HG03575 (cell line): ENCODE data around the gene FOXP1.

ENCODE experiments used
- ATAC-seq: cut with Tn5 transposase; IDR thresholded peaks from one replicate; pipeline ENCODE4 v1.9.1; 2021; ENCODE audit not compliant: unreplicated experiment, insufficient number of reproducible peaks, low FRiP score; ENCODE audit errors: extremely low read depth

Gene FOXP1

DNA sequence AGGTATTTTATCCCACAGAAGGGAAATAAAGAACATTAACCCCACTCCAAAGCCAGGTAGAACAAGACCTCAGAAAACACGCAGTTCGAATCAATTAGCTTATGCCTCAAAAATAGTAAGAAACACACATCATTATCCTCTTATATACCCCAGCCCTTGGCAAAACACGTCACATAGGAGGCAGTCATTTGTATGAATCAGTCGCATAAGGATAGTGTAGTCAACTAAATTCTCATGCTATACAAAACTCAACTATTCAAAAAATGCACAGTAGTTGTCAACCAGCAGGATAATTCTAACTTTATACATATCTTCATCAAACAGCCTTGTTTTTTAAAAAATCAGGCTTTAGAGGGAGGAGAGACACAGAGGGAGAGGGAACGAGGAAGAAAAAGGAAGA lies 298.4 kb downstream of the FOXP1 start:
- ATAC-seq, result no peak

DNA sequence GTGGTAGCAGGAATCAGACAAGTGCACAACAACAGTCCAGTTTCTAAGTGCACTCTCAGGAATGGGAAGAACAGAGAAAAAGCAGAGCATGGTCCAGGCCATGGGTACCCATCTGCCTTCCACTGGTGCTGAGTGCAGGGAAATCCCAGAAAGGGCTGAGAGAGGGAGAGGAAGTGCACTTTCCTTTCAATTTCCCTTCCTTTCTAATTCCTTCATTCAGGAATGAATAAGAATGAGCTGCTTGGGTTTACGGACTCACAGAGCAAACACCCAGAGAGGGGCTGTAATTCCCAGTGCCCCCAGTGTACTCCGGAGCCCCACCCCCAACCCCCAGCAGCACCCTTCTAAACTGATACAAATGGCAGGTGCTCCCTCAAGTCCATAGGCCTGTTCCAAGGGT lies 300.6 kb downstream of the FOXP1 start:
- ATAC-seq, result no peak

DNA sequence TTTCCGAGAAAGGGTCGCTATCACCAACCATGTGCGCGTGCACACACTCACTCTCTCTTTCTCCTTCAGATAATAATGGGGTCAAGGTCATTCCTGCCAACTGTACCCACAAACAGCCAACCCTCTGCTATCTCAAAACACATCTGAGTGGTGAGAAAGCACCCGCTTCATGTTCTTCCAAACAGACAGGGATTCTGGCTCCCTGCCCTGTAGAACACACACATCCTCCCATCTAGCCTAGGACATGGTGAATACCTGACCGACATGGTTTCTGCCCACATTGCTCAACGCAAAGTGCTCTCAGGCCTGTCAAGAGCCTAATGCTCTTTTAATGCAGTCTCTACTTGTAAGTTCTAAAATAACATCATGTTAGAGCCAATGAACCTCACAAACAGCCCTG lies 302.2 kb downstream of the FOXP1 start:
- no peak for ATAC-seq

DNA sequence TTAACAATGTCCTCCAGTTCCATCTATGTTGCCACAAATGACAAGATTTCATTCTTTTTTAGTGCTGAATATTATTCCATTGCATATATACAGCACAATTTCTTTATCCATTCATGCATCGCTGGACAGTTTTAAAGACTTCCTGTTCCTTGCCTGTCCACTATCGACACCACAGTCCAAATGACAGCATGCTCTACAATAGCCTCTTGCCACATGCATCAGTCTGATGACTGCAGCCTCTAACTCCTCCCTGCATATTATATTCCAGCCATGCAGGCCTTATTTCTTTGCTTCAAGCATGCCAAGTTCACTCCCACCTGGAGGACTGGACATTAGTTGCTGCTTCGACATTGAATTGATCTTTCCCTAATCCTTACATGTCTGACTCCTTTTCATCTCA lies 306.2 kb downstream of the FOXP1 start:
- ATAC-seq, result no peak

DNA sequence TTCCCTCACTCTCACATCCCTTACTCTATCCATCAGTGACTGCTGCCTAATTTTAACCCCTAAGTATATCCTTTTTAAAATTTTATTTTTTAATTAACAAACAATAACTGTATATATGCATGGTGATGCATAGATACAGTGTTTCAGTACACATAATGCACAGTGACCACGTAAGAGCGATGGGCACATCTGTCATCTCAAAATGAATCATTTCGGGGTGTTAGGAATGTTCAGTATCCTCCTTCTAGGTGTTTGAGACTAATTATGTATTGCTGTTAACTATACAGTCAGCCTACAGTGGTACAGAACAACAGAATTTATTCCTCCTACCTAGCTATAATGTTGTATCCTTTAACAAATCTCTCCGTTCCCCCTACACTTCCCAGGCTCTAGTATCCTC lies 307.0 kb downstream of the FOXP1 start:
- ATAC-seq, result no peak

DNA sequence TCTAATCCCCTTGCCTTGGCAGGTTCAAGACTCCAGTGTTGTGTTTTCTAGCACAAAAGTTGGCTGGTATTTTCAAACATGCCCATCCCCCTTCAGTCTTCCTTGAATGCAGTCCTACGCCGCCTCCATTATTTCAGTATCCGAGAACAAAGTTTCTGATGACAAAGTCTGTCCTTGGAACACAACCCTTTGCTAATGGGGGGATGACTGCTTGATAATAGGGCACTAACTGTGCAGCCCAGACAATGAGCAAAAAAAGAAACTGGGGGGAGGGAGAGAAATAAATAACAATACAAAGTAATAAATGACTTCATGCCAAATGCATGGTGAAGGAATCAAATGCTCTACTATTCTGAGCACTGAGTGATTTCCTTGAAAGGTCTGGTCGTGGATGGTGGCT lies 310.1 kb downstream of the FOXP1 start:
- ATAC-seq, result no peak

DNA sequence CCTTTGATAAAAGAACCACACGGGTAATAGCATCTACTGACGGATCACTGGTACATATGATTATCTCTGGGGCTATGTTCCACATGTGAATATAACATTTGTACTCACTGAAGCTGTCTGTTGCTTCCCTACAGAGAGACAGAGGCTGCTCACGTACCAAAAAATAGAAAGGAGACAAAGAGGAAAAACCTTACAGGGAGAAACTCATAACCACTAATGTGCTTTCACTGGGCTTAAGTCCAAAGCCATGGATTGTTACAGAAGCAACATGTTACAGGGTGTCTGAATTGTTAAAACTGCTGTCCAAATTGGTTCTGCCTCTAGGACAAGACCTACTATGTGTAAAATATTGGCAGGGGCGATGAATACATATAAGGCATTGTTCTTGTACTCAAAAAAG lies 311.9 kb downstream of the FOXP1 start:
- ATAC-seq, result no peak

DNA sequence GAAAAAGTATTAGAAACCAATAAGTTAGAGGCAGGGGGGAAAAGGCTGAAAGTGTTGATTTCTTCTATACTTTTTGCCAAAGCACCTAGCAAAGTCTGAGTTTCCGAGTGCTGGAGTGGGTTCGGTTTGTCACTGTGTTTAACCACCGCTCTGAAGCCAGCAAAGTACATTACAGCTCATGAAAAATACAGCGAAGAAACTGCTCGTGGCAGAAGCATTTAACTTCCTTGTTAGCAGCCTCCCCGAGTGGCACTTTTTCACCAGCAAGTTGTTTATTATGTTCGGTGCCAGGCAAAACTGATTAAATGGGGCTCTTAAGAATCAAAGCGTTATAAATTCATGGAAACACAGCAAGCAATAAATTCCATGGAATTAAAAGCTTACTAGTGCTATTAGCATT lies 313.6 kb downstream of the FOXP1 start:
- no peak for ATAC-seq

DNA sequence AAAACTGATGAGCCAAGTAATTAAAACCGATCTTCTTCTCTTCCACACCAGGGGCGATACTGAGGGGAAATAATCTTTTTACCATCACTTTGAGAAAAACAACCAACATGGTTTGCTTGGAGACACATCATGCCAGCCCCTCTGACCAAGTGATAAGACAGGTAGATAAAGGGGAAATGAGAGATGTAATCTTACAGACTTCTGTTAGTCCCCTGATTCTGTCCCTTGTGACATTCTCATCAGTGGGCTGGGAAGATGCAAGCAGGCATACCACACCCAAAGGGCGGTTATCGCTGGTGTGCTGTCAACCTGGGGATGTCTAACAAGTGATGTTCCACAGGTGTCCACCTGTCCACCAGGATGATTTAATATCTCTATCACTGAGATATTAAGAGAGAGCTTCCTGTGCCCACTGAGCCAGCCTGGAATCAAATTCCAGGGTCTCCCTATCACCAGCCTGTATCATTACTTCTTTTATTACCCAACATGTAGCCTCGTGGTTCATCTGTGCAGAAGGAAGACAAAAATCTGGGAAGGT lies 315.0 kb downstream of the FOXP1 start:
- ATAC-seq, result no peak

DNA sequence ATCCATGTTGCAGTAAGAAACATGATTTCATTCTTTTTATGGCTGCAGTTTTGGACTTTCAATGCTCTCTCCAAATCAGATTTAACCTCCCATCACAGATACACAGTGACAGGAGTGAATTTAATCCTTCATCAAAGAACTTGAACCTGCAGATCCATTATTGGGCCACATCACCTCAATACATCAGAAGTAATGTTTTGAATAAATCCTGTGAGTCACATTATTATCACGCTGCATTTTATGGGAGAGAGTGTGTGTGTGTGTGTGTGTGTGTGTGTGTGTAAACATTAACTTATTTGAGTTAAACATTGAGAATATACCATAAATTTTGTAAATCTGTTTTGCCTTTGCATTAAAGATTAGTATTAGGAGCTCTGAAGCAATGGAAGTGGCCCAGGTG lies 316.7 kb downstream of the FOXP1 start:
- no peak for ATAC-seq

DNA sequence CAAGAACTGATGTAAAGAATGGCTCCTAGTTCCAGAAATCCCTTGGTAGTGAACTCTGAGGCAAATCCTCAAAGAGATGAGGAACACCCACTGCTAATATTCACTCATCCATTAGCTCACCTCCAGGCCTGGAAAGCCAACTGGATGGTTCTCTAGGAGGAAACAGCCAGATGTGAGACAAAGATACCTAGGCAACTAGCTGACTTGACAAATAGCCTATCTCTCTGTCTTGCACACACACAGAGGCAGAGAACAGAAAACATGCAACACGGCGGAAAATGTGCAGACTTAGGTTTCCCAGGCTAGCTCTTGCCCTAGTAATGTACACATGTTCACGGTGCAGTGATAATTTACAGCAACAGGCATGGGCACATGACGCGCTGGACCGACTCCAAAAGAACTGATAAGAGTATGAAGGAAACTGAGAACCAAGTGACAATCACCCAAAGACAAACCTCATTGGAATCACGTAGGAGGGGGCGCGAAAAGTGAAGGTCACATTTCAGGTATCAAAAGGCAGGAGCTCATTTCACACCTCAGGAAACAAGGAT lies 318.1 kb downstream of the FOXP1 start:
- ATAC-seq, result no peak

DNA sequence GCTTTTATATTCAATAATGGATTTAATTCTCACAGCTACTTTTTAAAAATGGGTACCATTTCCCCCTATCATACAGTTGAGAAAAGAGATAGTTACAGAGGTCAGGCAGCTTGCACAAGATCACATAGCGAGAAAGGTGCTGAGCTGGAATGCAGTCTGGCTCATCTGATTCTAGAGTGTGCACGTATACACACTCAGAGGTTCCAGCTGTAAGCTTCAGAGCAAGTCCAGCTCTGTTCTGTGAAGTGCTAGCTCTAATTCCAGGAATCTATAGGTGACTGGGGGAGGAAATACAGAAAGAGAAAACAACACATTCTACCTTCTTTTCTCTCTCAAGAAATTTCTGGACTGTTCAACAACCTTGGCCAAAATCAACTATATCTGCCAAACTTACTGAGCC lies 318.7 kb downstream of the FOXP1 start:
- no peak for ATAC-seq

DNA sequence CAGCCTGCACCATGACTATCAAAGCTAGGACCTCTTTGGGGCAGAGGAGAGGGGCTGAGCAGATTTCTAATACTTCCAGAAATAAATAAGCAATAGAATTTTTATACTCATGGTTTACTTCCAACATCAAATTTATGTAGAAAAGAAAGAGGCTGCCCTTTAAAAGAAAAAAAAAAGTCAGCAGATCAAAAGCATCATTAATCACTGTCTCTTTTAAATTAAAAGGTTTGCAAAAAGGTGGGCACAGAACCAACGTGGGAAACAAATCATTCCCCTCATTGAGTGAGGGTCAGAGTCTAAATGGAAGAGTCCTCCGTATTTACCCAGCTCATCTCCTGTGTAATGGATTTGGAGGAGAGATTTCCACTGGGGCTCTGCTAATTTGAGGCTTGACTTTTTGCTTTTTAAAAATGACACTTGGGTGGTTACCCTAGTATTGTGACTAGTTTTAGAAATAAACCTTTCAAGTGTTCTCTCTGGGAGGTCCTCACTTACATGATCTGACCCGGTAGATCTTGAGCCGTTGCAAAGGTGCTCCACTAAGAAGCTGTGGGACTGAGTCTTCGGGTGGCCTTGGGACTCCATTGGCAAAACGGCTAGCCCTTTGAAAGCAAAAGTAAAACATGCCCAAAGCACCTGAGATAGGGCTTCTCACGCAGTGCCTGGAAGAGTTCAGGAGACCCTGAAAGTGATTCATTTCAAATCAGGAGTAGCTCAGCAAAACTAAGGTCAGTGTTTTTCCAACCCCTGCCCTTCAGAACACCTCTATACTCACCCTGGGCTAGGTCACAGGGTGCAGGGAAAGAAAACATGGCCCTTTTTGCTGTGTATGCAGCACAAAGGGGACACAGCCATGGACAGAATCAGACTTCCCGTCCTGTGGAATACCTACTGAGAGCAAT lies 320.9 kb downstream of the FOXP1 start:
- ATAC-seq, result no peak

DNA sequence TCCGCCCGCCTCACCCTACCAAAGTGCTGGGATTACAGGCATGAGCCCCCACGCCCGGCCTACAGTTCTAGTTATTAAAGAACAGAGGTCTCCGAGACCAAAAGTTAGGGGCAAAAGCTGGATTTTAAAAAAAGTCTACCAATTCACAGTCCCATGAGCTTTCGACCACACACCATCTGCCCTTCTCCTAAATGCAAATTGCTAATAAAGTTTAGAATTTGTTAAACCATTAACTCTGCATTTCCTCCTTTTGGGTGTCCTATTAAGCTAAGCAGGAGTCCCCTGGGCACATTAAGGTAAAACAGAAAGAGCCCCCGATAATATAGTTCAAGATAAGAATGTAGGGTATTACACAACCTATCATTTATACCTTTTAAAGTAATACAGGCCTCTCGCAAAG lies 322.7 kb downstream of the FOXP1 start:
- ATAC-seq, result no peak

DNA sequence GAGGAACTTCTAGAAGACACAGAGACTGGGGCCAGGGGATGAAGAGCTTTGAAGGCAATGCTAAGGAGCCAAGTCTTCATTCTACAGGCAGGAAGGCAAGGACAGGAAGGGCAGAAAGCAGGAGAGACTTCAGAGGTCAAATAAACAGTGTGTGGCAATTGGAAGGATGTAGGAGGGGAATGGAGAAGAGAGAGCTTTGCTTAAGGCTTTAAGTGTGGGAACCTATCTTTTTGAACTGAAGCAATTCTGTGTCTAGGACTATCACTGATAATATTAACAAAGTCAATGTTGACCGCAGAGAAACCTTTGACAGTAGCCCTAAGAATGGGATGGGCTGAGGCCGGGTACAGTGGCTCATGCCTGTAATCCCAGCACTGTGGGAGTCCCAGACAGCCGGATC lies 325.0 kb downstream of the FOXP1 start:
- no peak for ATAC-seq

DNA sequence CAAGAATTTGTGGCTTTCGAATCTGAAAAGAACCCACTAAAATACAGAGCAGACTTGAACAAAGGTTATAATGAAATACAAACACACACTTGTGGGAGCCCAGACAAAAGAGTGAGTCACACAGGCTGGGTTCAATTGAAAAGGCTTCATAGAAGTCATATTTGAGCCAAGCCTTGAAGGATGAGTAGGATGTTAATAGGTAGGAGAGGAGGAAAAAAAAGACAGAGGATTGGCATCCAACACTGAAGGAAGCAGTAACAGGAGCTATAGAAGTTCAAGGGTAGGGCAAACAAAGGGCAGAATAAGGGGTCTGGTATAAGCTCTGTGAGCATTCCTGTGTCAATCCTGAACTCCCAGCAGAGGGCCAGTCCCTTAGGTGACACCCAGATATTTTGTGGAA lies 325.4 kb downstream of the FOXP1 start:
- no peak for ATAC-seq

DNA sequence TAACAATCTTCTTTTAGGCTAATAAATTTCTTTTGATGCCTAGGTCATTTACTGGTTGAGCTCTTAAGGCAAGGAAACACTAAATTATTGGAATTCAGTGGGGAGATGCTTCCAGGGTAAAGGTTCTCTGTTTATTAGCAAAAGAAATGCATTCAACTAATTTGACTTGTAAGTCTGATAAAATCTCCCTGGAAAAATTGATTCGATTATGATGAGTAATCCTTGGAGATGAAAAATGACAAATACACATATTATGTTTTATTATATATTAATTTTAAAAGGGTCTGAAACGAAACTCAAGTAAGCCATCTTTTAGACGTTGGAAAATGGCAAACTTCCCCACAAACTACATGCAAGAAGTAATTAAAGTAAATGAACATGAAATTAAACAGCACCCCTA lies 328.0 kb downstream of the FOXP1 start:
- ATAC-seq, result no peak

DNA sequence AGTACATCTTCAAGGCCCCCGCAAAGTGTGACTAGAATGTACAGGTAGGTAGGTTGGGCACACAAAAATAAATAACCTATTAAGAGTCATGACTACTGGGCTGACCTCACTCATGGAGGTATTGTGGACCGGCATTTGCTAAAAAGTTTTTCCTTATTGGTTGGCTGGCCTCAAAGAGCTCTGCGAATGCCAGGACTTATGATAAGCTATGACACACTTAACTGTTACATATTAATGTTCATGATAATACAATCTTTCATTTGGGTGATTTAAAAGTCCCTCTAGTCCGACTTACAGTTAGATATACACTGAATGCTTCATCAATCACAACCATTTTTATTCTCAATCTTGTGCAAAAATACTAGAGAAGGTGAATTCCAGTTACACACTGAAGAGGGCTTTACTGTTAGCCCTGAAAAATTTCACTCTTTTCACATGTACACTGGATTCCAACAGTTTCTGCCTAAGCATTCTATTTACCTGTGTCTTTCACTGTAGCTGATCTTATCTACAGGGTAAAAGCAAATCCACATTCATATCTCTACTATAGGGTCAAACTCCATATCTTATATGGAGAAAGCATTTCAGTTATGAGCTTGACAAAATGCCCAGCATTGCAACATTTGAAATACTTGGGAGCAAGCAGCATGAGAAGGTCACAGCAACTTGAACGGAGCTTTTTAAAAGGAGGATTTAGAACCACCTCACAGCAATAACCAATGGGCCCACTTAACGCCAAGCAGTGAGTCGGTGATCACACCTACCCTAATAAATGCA lies 329.1 kb downstream of the FOXP1 start:
- no peak for ATAC-seq

DNA sequence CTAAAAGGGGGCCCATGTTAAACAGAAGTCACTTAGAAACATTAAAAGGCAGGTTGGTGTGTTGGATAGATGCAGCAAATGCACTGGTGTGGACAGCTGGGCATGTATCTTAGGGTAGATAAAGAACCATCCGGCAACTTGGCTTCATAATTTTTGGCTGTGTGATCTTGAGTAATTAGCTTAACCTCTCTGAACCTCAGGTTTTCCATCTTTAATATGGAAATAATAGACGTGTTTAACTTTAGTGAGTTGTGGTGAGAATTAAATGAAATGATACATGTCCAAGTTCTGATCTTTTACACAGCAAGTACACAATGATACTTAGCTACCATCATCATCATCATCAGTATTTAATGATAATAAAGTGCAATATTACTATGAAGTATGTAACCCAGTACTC lies 330.4 kb downstream of the FOXP1 start:
- ATAC-seq, result no peak

DNA sequence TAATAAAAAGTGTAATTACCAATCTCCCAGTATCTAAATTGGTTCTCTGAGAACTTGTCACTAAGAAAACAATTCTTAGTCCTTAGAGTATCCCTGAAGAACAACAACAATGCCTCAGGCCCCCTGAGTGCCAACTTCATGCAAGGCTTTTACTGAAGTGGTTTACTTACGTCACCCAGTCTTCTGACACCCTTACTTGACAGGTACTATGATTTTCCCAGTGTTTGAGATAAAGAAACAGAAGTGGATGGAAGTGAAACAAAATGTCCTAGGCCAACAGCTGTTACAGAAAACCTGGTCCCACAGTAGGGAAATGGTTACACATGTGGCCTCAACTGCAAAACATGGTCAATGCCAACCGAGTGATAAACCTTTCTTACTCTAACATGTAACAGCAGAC lies 331.1 kb downstream of the FOXP1 start:
- no peak for ATAC-seq
